GM12864 (cell line): ENCODE data around the gene CERS3.

Experiments used
- DNase-seq: peaks from one replicate; pipeline ENCODE4 v3.0.0-alpha.2; 2011; ENCODE audit warnings: low read depth
- H3K4me3 ChIP-seq: 2 replicates; pipeline ENCODE4 v1.5.1; 2011; ENCODE audit warnings: mild to moderate bottlenecking, low read depth, low read length, control low read depth
- CTCF ChIP-seq: IDR thresholded peaks from 2 replicates; pipeline ENCODE4 v1.5.1; 2011; ENCODE audit warnings: low read depth, mild to moderate bottlenecking, moderate library complexity, low read length, control low read depth, inconsistent platforms; ENCODE audit errors: missing control alignments

Gene CERS3

GRCh38 chr15:100569391-100569790, 40.6 kb upstream of the CERS3 start:
- H3K4me3 ChIP-seq, result no peak overlapping the region
- TF ChIP-seq CTCF, result no peak
- DNase-seq, result no peak

GRCh38 chr15:100566850-100567628, 38.3 kb upstream of the CERS3 start:
- DNase-seq, result no peak
- TF ChIP-seq CTCF, result no peak
- no peak overlapping the region for H3K4me3 ChIP-seq

- no peak for TF ChIP-seq CTCF
- H3K4me3 ChIP-seq, result no peak overlapping the region
- no peak for DNase-seq
These were observed 36.8 kb upstream of the CERS3 start for GRCh38 chr15:100565591-100565990.

- H3K4me3 ChIP-seq, result no peak overlapping the region
- TF ChIP-seq CTCF, result no peak
- DNase-seq, result no peak
These were observed 31.6 kb upstream of the CERS3 start for GRCh38 chr15:100560323-100560722.

- no peak for TF ChIP-seq CTCF
- no peak for DNase-seq
- H3K4me3 ChIP-seq, result no peak overlapping the region
These were observed 30.6 kb upstream of the CERS3 start for GRCh38 chr15:100559330-100559729.

- TF ChIP-seq CTCF, result no peak
- DNase-seq, result no peak
- no peak overlapping the region for H3K4me3 ChIP-seq
These were observed 30.1 kb upstream of the CERS3 start for GRCh38 chr15:100558771-100559254.

- H3K4me3 ChIP-seq, result no peak overlapping the region
- DNase-seq, result no peak
- no peak for TF ChIP-seq CTCF
These were observed 24.7 kb upstream of the CERS3 start for GRCh38 chr15:100553468-100553867.
